Right cardiac atrium (tissue), 5 donors: ENCODE results near the gene COL6A3. TPM values are rescaled to one million over a fixed set of nuclear protein-coding genes. Genes with fewer than 3 reads are reported as not detected.
A peak's percentile ranks its signal among the peaks of the same experiment; 100 is the strongest.

Experiments
- ATAC-seq, 2 donors: fragments of 200-7000 bp; cut with Tn5 transposase; one replicate each; pipeline versions ENCODE4 v1.8.0 to v1.9.1; 2020; ENCODE audit warnings: moderate library complexity in 2 of 2, mild to moderate bottlenecking in 1 of 2
- DNase-seq, 3 donors: peaks; one replicate each; pipeline ENCODE4 v3.0.0-alpha.2; 2020
- H3K27ac ChIP-seq: one replicate; pipeline ENCODE4 v1.5.1; 2013; ENCODE audit warnings: mild to moderate bottlenecking, low read length, control low read depth, moderate library complexity
- H3K27me3 ChIP-seq: one replicate; pipeline ENCODE4 v1.6.1; 2013; ENCODE audit not compliant: control insufficient read depth, insufficient read depth
- H3K4me1 ChIP-seq: one replicate; pipeline ENCODE4 v1.6.1; 2013; ENCODE audit warnings: low read length; ENCODE audit not compliant: control insufficient read depth, insufficient read depth
- H3K4me3 ChIP-seq: one replicate; pipeline ENCODE4 v1.5.1; 2013; ENCODE audit warnings: low read length, control low read depth
- H3K9me3 ChIP-seq: one replicate; pipeline ENCODE4 v1.6.1; 2013; ENCODE audit warnings: low read length; ENCODE audit not compliant: control insufficient read depth
- WGBS: extraction: QIAGEN DNeasy Blood & Tissue Kit; methylation state at CpG from one replicate; pipeline ENCODE4 v1.1.7; 2013; 5-methylcytosine and 5-hydroxymethylcytosine counted together
- intact Hi-C, 4 donors: fragments of 100-400 bp; cut with DNase I; formaldehyde crosslinking; loops; one replicate each; pipeline versions ENCODE4 v1.11.0 to v1.14.0; 2022 to 2023
- polyA plus RNA-seq: library from polyadenylated mRNA; stranded (reverse); fragments of 200-250 nt; gene quantifications from one replicate; pipeline ENCODE4 v1.2.3, GENCODE V29; 2013
- total RNA-seq, 4 donors: library from RNA; stranded (reverse); fragmentation: NEBNext Ultra II Directional; extraction: Animal tissue kit (Norgen Biotek cat#: 25700); gene quantifications; one replicate each; pipeline ENCODE4 v1.2.1, GENCODE V29; 2021
- donor health status: healthy with polysubstance abuse.
- donor health status: DM: no; HTN: yes; CAD: no.
- donor health status: DM: no; HTN: no; CAD: no.
- donor health status: DM: no; HTN: yes; CAD: no; lungs with severe emphysema.
- donor health status: DM: yes; HTN: yes; CAD: no.

COL6A3 gene
- total and polyA plus RNA-seq, 5 donors, result 33.2 to 191 (median 113) TPM

DNA sequence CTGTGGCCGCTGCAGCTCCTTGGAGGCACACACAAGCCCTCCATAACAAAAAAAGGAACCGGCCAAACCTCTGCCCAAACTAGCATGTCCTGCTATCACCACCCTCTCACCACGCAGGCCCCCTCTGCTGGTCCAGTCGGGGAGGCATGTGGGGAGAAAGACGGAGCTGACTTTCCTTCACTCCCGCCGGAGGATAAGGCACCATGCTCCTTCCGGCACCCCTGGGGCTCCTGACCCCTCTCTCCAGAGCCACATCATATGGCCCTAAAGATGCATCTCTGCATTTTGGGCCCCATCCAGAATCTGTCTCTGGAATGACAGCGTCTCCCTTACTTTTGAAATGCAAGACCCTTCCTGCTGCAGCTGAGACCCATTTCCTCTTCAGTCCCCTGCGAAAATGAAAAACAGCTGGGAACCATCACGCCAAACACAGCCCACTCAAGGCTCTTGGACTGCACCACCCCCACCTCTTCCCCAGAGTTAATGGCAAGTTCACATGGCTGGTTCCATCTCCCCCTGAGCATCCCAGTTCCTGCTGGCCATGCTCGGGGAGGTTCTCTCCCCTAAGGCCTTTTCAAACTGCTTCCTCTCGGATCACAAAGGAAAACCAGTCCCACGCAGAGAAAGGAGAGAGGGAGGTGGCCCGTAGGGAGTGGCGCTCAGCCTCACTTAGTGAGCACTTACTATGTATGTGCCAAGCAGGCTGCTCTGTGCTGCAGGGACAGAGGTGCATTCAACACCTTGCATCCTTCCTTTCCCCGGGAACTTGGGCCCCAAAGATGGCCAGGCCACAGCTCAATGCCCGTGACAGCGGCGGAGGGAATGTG is 37.9 kb upstream of the COL6A3 start:
- ATAC-seq (peak in 1 of 2 donors; percentile 3), DNase-seq (peak in 2 of 3 donors; percentile 73 to 76)
- H3K27me3 ChIP-seq, result no peaks in the 10 kb centered on the region
- no peak overlapping the region for H3K4me3 ChIP-seq
- 52% methylated on average over 20 of the region's 20 CpGs for WGBS
- no peaks in the 10 kb centered on the region for H3K9me3 ChIP-seq
- no peak overlapping the region for H3K27ac ChIP-seq
- intact Hi-C loops, result no loop called here
- H3K4me1 ChIP-seq, result peaks cover 6% of the 10 kb centered on the region

DNA sequence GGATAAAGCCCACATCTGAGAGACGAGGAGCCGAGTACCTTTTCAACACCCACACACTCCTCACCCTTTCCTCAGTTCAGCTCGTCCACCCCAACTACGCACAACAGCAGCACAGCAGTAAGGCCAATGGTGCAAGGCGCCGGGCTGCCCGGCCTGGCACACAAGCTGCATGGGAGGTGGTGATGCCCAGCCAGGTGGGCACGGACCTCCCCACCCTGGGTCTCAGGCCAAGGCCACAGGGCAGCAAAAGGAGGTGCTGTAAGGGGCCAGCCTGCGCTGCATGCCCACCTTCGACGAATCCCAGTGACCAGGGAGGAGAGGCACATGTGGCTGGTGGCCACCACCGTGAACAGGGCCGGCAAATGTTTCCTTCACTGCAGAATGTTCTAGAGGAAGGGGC is 36.6 kb upstream of the COL6A3 start:
- no peaks in the 10 kb centered on the region for H3K9me3 ChIP-seq
- WGBS, result 90% methylated on average over 13 of the region's 13 CpGs
- DNase-seq (no peak), ATAC-seq (no peak)
- no peak overlapping the region for H3K4me3 ChIP-seq
- no peak overlapping the region for H3K27ac ChIP-seq
- no peaks in the 10 kb centered on the region for H3K27me3 ChIP-seq
- peaks cover 6% of the 10 kb centered on the region for H3K4me1 ChIP-seq
- intact Hi-C loops, result no loop called here

DNA sequence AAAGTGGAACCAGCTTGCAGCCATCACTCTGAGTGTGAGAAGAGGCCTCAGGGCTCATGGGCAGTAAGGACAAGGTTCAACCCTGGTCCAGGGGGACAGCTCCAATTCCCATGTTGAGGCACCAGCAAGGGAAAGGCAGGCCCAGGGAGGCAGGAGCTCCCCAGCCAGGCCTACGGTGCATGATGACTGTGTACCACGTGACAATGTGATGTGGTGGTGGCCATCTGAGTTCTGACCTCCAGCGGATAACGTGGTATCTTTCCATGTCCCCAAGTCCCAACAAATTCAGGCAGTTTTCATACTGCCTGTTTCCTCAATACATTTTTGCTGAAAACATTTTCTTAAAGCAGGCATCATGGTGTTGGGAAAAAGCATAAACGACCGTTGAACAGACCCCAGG is 36.1 kb upstream of the COL6A3 start:
- no peak for DNase-seq
- no peak for ATAC-seq
- H3K27me3 ChIP-seq, result no peaks in the 10 kb centered on the region
- intact Hi-C loops, result no loop called here
- H3K27ac ChIP-seq, result peak overlapping the region; percentile 97
- H3K9me3 ChIP-seq, result no peaks in the 10 kb centered on the region
- peaks cover 6% of the 10 kb centered on the region for H3K4me1 ChIP-seq
- no peak overlapping the region for H3K4me3 ChIP-seq
- 92% methylated on average over 6 of the region's 6 CpGs for WGBS

DNA sequence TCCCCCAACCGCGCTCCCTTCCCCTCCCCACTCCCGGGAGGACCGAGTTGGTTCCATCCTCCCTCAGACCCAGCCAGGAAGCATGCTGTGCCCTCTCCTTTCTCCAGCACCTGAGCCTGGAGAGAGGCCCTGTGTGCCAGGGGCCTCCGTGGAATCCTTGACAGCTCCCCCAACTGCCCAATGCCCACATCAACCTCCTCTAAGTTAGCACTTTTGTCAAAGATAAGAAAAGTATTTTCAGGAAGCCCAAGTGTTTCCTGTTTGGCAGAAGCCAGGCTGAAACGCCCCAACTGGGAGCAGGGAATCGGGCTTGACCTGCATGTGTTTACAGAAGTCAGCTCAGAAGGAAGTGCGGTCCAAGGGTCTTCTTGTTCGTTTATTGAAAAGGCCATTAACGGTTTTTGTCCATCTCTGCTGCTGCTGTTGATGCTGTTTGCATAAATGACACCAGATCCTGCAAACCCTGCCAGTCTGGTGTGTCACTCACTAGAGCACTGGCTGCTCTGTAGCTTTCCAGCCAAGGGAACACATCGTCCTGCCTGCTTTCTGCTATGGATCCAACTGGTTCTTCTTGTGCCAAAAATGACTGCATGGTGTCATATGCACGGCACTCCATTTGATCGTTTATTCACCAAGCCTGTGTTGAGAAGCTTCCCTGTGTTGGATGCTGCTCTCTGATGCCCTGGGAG is 35.4 kb upstream of the COL6A3 start:
- H3K9me3 ChIP-seq, result no peaks in the 10 kb centered on the region
- H3K4me1 ChIP-seq, result peaks cover 6% of the 10 kb centered on the region
- 12% methylated on average over 13 of the region's 13 CpGs for WGBS
- H3K27me3 ChIP-seq, result no peaks in the 10 kb centered on the region
- H3K27ac ChIP-seq, result peak overlapping the region; percentile 97
- intact Hi-C loops, result no loop called here
- ATAC-seq (peak; percentile 90 to 92), DNase-seq (peak; percentile 73 to 88 (median 78))
- no peak overlapping the region for H3K4me3 ChIP-seq

DNA sequence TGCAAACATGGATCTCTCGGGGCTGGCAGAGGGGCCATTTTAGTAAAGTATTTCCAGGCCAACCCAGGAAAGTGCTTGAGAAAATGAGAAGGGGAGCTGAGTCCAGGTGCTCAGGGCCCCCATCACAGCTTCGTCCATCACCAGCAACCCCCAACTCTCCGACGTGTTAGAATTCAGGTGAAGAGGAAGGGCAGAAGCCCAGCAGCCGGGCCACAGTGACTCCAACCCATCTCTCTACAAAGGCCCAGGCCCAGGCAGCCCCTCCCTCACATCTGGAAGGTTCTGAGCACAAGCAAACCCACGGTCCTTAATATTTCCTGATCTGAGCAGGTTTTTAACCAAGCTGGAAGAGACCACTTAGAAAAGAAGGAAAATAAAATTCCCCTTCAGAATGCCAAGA is 34.7 kb upstream of the COL6A3 start:
- ATAC-seq (no peak), DNase-seq (no peak)
- H3K9me3 ChIP-seq, result no peaks in the 10 kb centered on the region
- H3K27ac ChIP-seq, result peak overlapping the region; percentile 68
- H3K27me3 ChIP-seq, result no peaks in the 10 kb centered on the region
- intact Hi-C loops, result no loop called here
- peaks cover 6% of the 10 kb centered on the region for H3K4me1 ChIP-seq
- H3K4me3 ChIP-seq, result no peak overlapping the region
- 83% methylated on average over 6 of the region's 6 CpGs for WGBS

DNA sequence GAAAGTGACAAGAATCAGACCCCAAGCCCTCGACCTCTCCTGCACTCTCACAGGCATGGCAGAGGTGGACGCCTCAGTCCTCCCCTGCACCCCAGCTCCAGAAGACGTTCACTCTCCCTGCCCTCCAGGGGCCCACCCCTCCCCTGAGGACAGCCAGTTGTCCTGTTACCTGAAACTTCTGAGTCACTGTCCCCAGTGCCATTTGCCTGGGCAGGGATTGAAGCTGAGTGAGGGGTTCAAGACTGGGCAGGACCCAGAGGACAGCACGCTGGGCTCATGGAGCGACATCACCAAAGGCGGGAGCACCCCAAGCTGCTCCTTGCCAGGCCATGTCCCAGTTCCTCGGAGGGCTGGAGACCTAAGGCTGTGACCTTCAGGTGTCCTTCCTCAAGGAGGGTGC is 34.2 kb upstream of the COL6A3 start:
- H3K27ac ChIP-seq, result peak overlapping the region; percentile 68
- no peak for ATAC-seq

DNA sequence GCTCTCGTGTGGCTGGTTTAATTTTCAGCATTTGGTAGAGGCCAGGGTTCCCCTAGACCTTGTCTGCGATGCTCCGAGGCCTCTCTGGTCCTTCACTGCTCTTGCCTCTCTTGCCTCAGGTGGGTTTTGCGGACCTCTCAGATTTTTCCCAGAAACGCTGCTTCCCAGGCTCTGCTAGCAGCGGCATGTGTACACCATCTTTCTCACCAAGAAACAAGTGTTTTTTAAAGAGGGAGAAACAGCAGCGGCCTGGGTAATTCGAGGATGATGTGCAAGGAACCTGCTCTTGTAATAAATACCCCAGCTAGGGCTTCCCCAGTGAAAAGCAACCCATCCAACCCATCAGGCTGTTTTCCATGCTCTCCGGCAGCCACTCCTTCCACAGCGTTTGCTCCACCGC is 33.5 kb upstream of the COL6A3 start:
- no peaks in the 10 kb centered on the region for H3K9me3 ChIP-seq
- no peak overlapping the region for H3K4me3 ChIP-seq
- no peak overlapping the region for H3K27ac ChIP-seq
- 96% methylated on average over 11 of the region's 11 CpGs for WGBS
- peaks cover 6% of the 10 kb centered on the region for H3K4me1 ChIP-seq
- ATAC-seq (no peak), DNase-seq (no peak)
- intact Hi-C loops, result no loop called here
- no peaks in the 10 kb centered on the region for H3K27me3 ChIP-seq

More for the DNA sequence above, 34.2 kb upstream of the COL6A3 start:
- Histone ChIP-seq H3K4me3 (no peak overlapping the region), H3K4me1 (peaks cover 6% of the 10 kb centered on the region), H3K9me3 (no peaks in the 10 kb centered on the region), H3K27me3 (no peaks in the 10 kb centered on the region)
- peak in 1 of 3 donors; percentile 28 for DNase-seq
- 97% methylated on average over 7 of the region's 7 CpGs for WGBS
- intact Hi-C loops, result no loop called here

DNA sequence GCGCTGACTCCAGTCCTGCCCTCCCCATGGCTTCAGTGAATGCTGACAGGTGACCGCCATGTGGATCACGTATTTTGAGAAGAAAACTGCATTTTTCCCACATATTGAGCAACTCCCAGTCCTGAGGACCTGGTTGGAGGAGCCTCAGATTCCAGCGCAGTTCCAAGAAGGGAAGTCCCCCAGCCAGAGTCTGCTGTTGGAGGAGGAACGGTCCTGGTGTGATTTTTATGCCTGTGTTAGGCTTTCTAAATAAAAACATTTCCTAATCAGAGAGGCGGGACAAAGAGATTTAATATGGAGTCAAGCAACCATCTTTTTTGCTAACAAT is 32.3 kb upstream of the COL6A3 start:
- H3K27me3 ChIP-seq, result no peaks in the 10 kb centered on the region
- DNase-seq (no peak), ATAC-seq (no peak)
- H3K9me3 ChIP-seq, result no peaks in the 10 kb centered on the region
- WGBS, result 80% methylated on average over 6 of the region's 6 CpGs
- intact Hi-C loops, result no loop called here
- H3K4me1 ChIP-seq, result peaks cover 6% of the 10 kb centered on the region
- H3K27ac ChIP-seq, result no peak overlapping the region
- H3K4me3 ChIP-seq, result no peak overlapping the region

DNA sequence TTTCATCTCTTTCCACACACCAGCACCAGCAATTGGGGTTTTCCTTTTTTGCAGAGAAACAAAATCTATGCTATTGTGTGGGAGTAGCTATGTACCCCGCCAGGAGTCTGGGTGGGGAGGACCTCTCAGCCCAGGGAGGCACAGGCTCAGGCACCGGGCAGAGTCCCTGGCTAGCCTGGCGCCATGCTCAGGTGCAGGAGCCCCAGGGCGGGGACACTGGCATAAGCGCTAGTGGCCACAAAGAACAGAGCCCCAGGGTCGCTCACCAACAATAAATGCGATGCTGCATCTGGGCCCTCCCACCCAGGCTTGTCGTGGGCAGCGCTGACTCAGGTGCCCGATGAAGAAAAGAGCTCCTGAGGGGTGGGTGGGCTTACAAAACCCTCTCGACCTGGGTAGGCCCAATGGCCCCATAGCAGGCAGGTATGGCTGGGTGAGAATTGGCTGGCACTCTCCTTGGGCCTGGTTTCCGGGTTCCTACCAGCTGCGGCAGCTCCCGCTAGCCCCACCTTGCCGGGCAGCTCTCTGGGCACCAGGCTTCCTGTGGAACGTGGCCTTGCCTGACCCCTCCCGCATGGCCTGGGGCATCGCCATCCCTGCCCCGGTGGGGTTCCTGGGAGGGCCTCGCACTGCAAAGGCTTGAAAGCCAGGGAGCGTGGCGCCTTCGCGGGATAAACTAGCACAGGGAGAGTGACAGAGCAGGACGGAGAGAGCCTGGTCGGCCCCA is 31.8 kb upstream of the COL6A3 start:
- H3K27me3 ChIP-seq, result no peaks in the 10 kb centered on the region
- DNase-seq (peak in 1 of 3 donors; percentile 31), ATAC-seq (no peak)
- no peak overlapping the region for H3K27ac ChIP-seq
- H3K9me3 ChIP-seq, result no peaks in the 10 kb centered on the region
- H3K4me1 ChIP-seq, result peaks cover 6% of the 10 kb centered on the region
- intact Hi-C loops, result no loop called here
- H3K4me3 ChIP-seq, result no peak overlapping the region
- 90% methylated on average over 26 of the region's 26 CpGs for WGBS

DNA sequence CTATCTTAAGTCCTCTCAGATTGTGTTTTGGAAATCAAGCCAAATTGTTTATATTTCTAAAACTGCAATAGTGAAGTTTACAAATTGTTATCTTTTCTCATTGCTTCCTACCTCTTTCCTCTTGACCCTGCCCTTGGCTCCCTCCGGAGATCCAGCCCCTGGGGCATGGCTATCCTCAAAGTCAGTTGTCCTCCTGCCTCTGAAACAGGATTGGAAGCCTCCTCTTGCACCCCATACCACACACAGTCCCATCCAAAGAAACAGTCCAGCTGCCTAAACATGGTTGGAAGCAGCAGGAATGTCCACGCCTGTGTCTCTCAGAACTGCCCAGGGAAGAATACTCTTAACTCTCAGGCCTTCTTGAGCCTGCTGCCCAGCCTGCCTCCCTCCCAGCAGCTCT is 30.1 kb upstream of the COL6A3 start:
- 78% methylated on average over 2 of the region's 2 CpGs for WGBS
- DNase-seq, result no peak
- no peak for ATAC-seq

More for the DNA sequence above, 30.1 kb upstream of the COL6A3 start:
- Histone ChIP-seq H3K4me1 (no peaks in the 10 kb centered on the region), H3K27ac (no peak overlapping the region), H3K4me3 (no peak overlapping the region), H3K9me3 (no peaks in the 10 kb centered on the region), H3K27me3 (no peaks in the 10 kb centered on the region)
- intact Hi-C loops, result no loop called here
